ENCODE measurements around the gene OR10C1.
A peak's percentile ranks its signal among the peaks of the same experiment; 100 is the strongest.
"Not testable (repeated sequence)": the region's sequence is repeated elsewhere in the genome, so short reads cannot be mapped to it uniquely, and the experiment has no call there.

OR10C1 gene

GRCh38 chr6:29424575-29424974 is 14.5 kb upstream of the OR10C1 start:
- H3K36me3 ChIP-seq (ENCODE audit: control insufficient read depth in 4 of 4, insufficient read depth in 4 of 4, low read length in 3 of 4), result no peaks in the 10 kb centered on the region
- H3K4me1 ChIP-seq (ENCODE audit: control extremely low read depth in 1 of 4, control insufficient read depth in 4 of 4, insufficient read depth in 4 of 4, low read length in 3 of 4), result no peaks in the 10 kb centered on the region
- 17% methylated on average over 1 of the region's 2 CpGs for WGBS (ENCODE audit: insufficient coverage)
- no peaks in the 10 kb centered on the region for H3K9me3 ChIP-seq (ENCODE audit: control extremely low read depth in 1 of 5, control insufficient read depth in 4 of 5, insufficient read depth in 2 of 5, low read depth in 1 of 5, low read length in 4 of 5)
- DNase-seq, result peak in 2 of 3 donors; percentile 4 to 8
- H3K27ac ChIP-seq (ENCODE audit: insufficient read depth in 1 of 2, low read depth in 1 of 2, low read length in 2 of 2, poor library complexity in 1 of 2, severe bottlenecking in 2 of 2), result no peak overlapping the region
- H3K4me3 ChIP-seq (ENCODE audit: control insufficient read depth in 1 of 7, extremely low read depth in 1 of 7, insufficient read depth in 4 of 7, low read depth in 2 of 7, low read length in 6 of 7), result no peak overlapping the region
- ChIA-PET CTCF (interaction anchor here (0.8 kb wide), 1 partner anchor 225 kb away, joined by 3 read pairs; no protein-coding TSS in a partner anchor), POLR2A (no interaction called here)
- H3K27me3 ChIP-seq (replicated peaks in 2 of 5; ENCODE audit: control insufficient read depth in 4 of 5, insufficient read depth in 5 of 5, low read length in 4 of 5), result no peaks in the 10 kb centered on the region

DNA sequence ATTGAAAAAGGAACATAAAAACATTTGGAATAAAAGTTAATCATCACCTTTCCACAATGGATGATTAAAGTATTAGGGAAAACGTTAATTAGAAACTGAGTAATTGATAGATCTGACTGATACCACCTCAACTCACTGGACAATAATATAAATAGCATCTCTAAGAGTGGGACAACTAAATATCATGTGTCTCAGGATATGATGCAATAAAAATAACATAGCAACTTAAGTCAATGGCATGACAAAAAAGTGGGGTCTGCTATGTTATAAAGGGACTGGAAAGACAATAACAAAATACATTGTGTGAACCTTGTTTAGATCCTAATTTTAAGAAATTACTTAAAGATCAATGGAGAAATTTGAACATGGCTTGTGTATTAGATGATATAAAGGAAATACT is 14.0 kb upstream of the OR10C1 start:
- H3K4me1 ChIP-seq (ENCODE audit: control extremely low read depth in 1 of 4, control insufficient read depth in 4 of 4, insufficient read depth in 4 of 4, low read length in 3 of 4), result no peaks in the 10 kb centered on the region
- no peak overlapping the region for H3K27ac ChIP-seq (ENCODE audit: insufficient read depth in 1 of 2, low read depth in 1 of 2, low read length in 2 of 2, poor library complexity in 1 of 2, severe bottlenecking in 2 of 2)
- no CpG with 5 or more reads among the region's 1 CpG for WGBS (ENCODE audit: insufficient coverage)
- CTCF ChIA-PET, result no interaction called here
- no peaks in the 10 kb centered on the region for H3K9me3 ChIP-seq (ENCODE audit: control extremely low read depth in 1 of 5, control insufficient read depth in 4 of 5, insufficient read depth in 2 of 5, low read depth in 1 of 5, low read length in 4 of 5)
- no peaks in the 10 kb centered on the region for H3K27me3 ChIP-seq (replicated peaks in 2 of 5; ENCODE audit: control insufficient read depth in 4 of 5, insufficient read depth in 5 of 5, low read length in 4 of 5)
- H3K36me3 ChIP-seq (ENCODE audit: control insufficient read depth in 4 of 4, insufficient read depth in 4 of 4, low read length in 3 of 4), result no peaks in the 10 kb centered on the region
- no peak overlapping the region for H3K4me3 ChIP-seq (ENCODE audit: control insufficient read depth in 1 of 7, extremely low read depth in 1 of 7, insufficient read depth in 4 of 7, low read depth in 2 of 7, low read length in 6 of 7)
- POLR2A ChIA-PET, result no interaction called here
- DNase-seq, result no peak

GRCh38 chr6:29426654-29427053 is 12.5 kb upstream of the OR10C1 start:
- 100% methylated on average over 2 of the region's 3 CpGs for WGBS (ENCODE audit: insufficient coverage)
- H3K4me1 ChIP-seq (ENCODE audit: control extremely low read depth in 1 of 4, control insufficient read depth in 4 of 4, insufficient read depth in 4 of 4, low read length in 3 of 4), result no peaks in the 10 kb centered on the region
- ChIA-PET CTCF (interaction anchor here (0.7 kb wide), 1 partner anchor 191 kb away, joined by 3 read pairs; no protein-coding TSS in a partner anchor), POLR2A (no interaction called here)
- DNase-seq, result no peak
- H3K27ac ChIP-seq (ENCODE audit: insufficient read depth in 1 of 2, low read depth in 1 of 2, low read length in 2 of 2, poor library complexity in 1 of 2, severe bottlenecking in 2 of 2), result no peak overlapping the region
- H3K9me3 ChIP-seq (ENCODE audit: control extremely low read depth in 1 of 5, control insufficient read depth in 4 of 5, insufficient read depth in 2 of 5, low read depth in 1 of 5, low read length in 4 of 5), result no peaks in the 10 kb centered on the region
- no peaks in the 10 kb centered on the region for H3K27me3 ChIP-seq (replicated peaks in 2 of 5; ENCODE audit: control insufficient read depth in 4 of 5, insufficient read depth in 5 of 5, low read length in 4 of 5)
- H3K36me3 ChIP-seq (ENCODE audit: control insufficient read depth in 4 of 4, insufficient read depth in 4 of 4, low read length in 3 of 4), result no peaks in the 10 kb centered on the region
- no peak overlapping the region for H3K4me3 ChIP-seq (ENCODE audit: control insufficient read depth in 1 of 7, extremely low read depth in 1 of 7, insufficient read depth in 4 of 7, low read depth in 2 of 7, low read length in 6 of 7)

DNA sequence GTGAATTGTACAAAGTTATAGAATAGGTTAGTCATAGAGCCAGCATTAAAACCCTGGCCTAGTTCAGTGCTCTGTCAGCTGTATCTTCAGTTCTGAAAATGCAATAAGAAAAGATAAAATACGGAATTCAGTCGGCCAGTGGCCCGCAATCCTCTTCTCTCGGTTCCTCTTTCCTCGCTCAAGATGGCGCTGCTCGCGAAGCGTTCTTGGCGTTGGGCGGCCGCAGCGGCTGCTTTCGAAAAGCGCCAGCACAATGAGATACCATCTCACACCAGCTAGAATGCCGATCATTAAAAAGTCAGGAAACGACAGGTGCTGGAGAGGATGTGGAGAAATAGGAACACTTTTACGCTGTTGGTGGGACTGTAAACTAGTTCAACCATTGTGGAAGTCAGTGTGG is 2.4 kb upstream of the OR10C1 start:
- POLR2A ChIA-PET; H3K27me3 ChIP-seq (replicated peaks in 2 of 5; ENCODE audit: control insufficient read depth in 4 of 5, insufficient read depth in 5 of 5, low read length in 4 of 5); CTCF ChIA-PET; H3K4me1 ChIP-seq (ENCODE audit: control extremely low read depth in 1 of 4, control insufficient read depth in 4 of 4, insufficient read depth in 4 of 4, low read length in 3 of 4); H3K36me3 ChIP-seq (ENCODE audit: control insufficient read depth in 4 of 4, insufficient read depth in 4 of 4, low read length in 3 of 4); H3K4me3 ChIP-seq (ENCODE audit: control insufficient read depth in 1 of 7, extremely low read depth in 1 of 7, insufficient read depth in 4 of 7, low read depth in 2 of 7, low read length in 6 of 7); H3K9me3 ChIP-seq (ENCODE audit: control extremely low read depth in 1 of 5, control insufficient read depth in 4 of 5, insufficient read depth in 2 of 5, low read depth in 1 of 5, low read length in 4 of 5); H3K27ac ChIP-seq (ENCODE audit: insufficient read depth in 1 of 2, low read depth in 1 of 2, low read length in 2 of 2, poor library complexity in 1 of 2, severe bottlenecking in 2 of 2): not testable (repeated sequence)
- DNase-seq, result peak; percentile 13 to 60 (median 34)
- 68% methylated on average over 15 of the region's 18 CpGs for WGBS (ENCODE audit: insufficient coverage)

DNA sequence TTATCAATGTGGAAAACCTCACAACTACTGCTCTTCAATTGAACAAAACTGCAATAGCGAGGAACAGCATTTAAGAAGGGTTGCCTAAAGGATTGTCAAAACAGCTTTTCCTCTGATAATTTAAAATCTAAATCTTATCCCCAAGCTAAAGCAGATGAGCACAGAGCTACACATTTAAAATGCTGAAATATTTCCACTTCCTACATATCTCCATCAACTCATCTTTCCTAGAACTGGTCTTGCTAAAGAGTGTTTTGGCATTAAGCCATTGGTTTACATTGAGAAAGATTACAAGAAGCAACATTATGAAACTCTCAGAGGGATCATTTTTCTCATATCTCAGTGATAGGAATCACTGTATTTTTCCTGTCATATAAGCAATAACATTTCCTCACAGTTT is 3.6 kb downstream of the OR10C1 start:
- POLR2A ChIA-PET, result no interaction called here
- no peak overlapping the region for H3K4me3 ChIP-seq (ENCODE audit: control insufficient read depth in 1 of 7, extremely low read depth in 1 of 7, insufficient read depth in 4 of 7, low read depth in 2 of 7, low read length in 6 of 7)
- CTCF ChIA-PET, result no interaction called here
- no peak overlapping the region for H3K27ac ChIP-seq (ENCODE audit: insufficient read depth in 1 of 2, low read depth in 1 of 2, low read length in 2 of 2, poor library complexity in 1 of 2, severe bottlenecking in 2 of 2)
- 100% methylated on average over 1 of the region's 1 CpG for WGBS (ENCODE audit: insufficient coverage)
- no peak for DNase-seq
- H3K36me3 ChIP-seq (ENCODE audit: control insufficient read depth in 4 of 4, insufficient read depth in 4 of 4, low read length in 3 of 4), result no peaks in the 10 kb centered on the region
- no peaks in the 10 kb centered on the region for H3K9me3 ChIP-seq (ENCODE audit: control extremely low read depth in 1 of 5, control insufficient read depth in 4 of 5, insufficient read depth in 2 of 5, low read depth in 1 of 5, low read length in 4 of 5)
- H3K27me3 ChIP-seq (replicated peaks in 2 of 5; ENCODE audit: control insufficient read depth in 4 of 5, insufficient read depth in 5 of 5, low read length in 4 of 5), result peaks cover 0 to 7% (median 0%) of the 10 kb centered on the region in 5 experiments
- no peaks in the 10 kb centered on the region for H3K4me1 ChIP-seq (ENCODE audit: control extremely low read depth in 1 of 4, control insufficient read depth in 4 of 4, insufficient read depth in 4 of 4, low read length in 3 of 4)

GRCh38 chr6:29444031-29444430 is 4.9 kb downstream of the OR10C1 start:
- H3K36me3 ChIP-seq (ENCODE audit: control insufficient read depth in 4 of 4, insufficient read depth in 4 of 4, low read length in 3 of 4); H3K27me3 ChIP-seq (replicated peaks in 2 of 5; ENCODE audit: control insufficient read depth in 4 of 5, insufficient read depth in 5 of 5, low read length in 4 of 5); H3K27ac ChIP-seq (ENCODE audit: insufficient read depth in 1 of 2, low read depth in 1 of 2, low read length in 2 of 2, poor library complexity in 1 of 2, severe bottlenecking in 2 of 2); H3K4me1 ChIP-seq (ENCODE audit: control extremely low read depth in 1 of 4, control insufficient read depth in 4 of 4, insufficient read depth in 4 of 4, low read length in 3 of 4); DNase-seq; POLR2A ChIA-PET; H3K9me3 ChIP-seq (ENCODE audit: control extremely low read depth in 1 of 5, control insufficient read depth in 4 of 5, insufficient read depth in 2 of 5, low read depth in 1 of 5, low read length in 4 of 5); H3K4me3 ChIP-seq (ENCODE audit: control insufficient read depth in 1 of 7, extremely low read depth in 1 of 7, insufficient read depth in 4 of 7, low read depth in 2 of 7, low read length in 6 of 7); CTCF ChIA-PET: not testable (repeated sequence)
- no CpG with 5 or more reads among the region's 1 CpG for whole genome bisulfite sequencing (ENCODE audit: insufficient coverage)

DNA sequence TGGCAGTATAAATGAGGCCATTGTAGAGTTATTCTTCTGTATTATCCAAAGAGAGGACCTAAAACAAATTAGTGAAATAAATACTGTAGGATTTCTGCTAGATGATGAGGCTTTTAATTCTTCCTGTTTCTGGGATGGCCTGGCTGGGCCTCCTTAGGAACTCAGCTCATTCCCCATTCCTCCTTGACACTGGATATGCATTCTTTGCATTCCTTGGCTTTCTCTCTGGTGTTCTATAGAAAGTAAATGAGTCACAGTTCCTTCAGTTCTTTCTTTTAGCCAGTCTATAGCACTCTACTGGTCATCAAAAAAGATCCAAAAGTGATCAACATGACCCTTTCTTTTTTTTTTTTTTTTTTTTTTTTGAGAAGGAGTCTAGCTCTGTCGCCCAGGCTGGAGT is 8.6 kb downstream of the OR10C1 start:
- WGBS (ENCODE audit: insufficient coverage), result 100% methylated on average over 1 of the region's 1 CpG
- CTCF ChIA-PET, result no interaction called here

More for the DNA sequence above, 8.6 kb downstream of the OR10C1 start:
- no peaks in the 10 kb centered on the region for H3K36me3 ChIP-seq (ENCODE audit: control insufficient read depth in 4 of 4, insufficient read depth in 4 of 4, low read length in 3 of 4)
- no peak overlapping the region for H3K27ac ChIP-seq (ENCODE audit: insufficient read depth in 1 of 2, low read depth in 1 of 2, low read length in 2 of 2, poor library complexity in 1 of 2, severe bottlenecking in 2 of 2)
- DNase-seq, result no peak
- peaks cover 0 to 1% (median 0%) of the 10 kb centered on the region in 5 experiments for H3K27me3 ChIP-seq (replicated peaks in 2 of 5; ENCODE audit: control insufficient read depth in 4 of 5, insufficient read depth in 5 of 5, low read length in 4 of 5)
- no peak overlapping the region for H3K4me3 ChIP-seq (ENCODE audit: control insufficient read depth in 1 of 7, extremely low read depth in 1 of 7, insufficient read depth in 4 of 7, low read depth in 2 of 7, low read length in 6 of 7)
- POLR2A ChIA-PET, result no interaction called here
- no peaks in the 10 kb centered on the region for H3K4me1 ChIP-seq (ENCODE audit: control extremely low read depth in 1 of 4, control insufficient read depth in 4 of 4, insufficient read depth in 4 of 4, low read length in 3 of 4)
- no peaks in the 10 kb centered on the region for H3K9me3 ChIP-seq (ENCODE audit: control extremely low read depth in 1 of 5, control insufficient read depth in 4 of 5, insufficient read depth in 2 of 5, low read depth in 1 of 5, low read length in 4 of 5)
